ENCODE results near the gene PCDHGA4. TPM values are rescaled to one million over a fixed set of nuclear protein-coding genes. Genes with fewer than 3 reads are reported as not detected.
"Not testable (repeated sequence)": the region's sequence is repeated elsewhere in the genome, so short reads cannot be mapped to it uniquely, and the experiment has no call there.

PCDHGA4 gene
- total and polyA plus RNA-seq, 2 of the 8 experiments (the other 6 are each of a cell fraction or from before 2014, with no cell fraction given): 1.4 to 1.9 TPM

DNA sequence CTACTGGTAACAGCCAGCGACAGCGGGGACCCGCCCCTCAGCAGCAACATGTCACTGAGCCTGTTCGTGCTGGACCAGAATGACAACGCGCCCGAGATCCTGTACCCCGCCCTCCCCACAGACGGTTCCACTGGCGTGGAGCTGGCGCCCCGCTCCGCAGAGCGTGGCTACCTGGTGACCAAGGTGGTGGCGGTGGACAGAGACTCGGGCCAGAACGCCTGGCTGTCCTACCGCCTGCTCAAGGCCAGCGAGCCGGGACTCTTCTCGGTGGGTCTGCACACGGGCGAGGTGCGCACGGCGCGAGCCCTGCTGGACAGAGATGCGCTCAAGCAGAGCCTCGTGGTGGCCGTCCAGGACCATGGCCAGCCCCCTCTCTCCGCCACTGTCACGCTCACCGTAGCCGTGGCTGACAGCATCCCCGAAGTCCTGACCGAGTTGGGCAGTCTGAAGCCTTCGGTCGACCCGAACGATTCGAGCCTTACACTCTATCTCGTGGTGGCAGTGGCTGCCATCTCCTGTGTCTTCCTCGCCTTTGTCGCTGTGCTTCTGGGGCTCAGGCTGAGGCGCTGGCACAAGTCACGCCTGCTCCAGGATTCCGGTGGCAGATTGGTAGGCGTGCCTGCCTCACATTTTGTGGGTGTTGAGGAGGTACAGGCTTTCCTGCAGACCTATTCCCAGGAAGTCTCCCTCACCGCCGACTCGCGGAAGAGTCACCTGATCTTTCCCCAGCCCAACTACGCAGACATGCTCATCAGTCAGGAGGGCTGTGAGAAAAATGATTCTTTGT is 39.8 kb downstream of the PCDHGA4 start:
- H3K23ac ChIP-seq (ENCODE audit: insufficient read length); H2BK12ac ChIP-seq (ENCODE audit: low read depth, low read length); POLR2A ChIA-PET (ENCODE audit: partially characterized antibody); FAIRE-seq; H2BK15ac ChIP-seq (ENCODE audit: low read length); H2BK20ac ChIP-seq (ENCODE audit: low read length); H3K79me2 ChIP-seq (ENCODE audit: control insufficient read depth in 1 of 2, insufficient read depth in 2 of 2, low read length in 2 of 2); H3K27me3 ChIP-seq (replicated peaks in 1 of 4; ENCODE audit: control insufficient read depth in 3 of 4, extremely low read depth in 1 of 4, insufficient read depth in 3 of 4, low read length in 3 of 4); H4K91ac ChIP-seq (replicated peaks; ENCODE audit: insufficient read length, low read length); H2BK5ac ChIP-seq (ENCODE audit: low read depth, low read length); H4K20me1 ChIP-seq (replicated peaks in 1 of 2; ENCODE audit: control insufficient read depth in 1 of 2, insufficient read depth in 2 of 2, low read length in 2 of 2); H3K56ac ChIP-seq (replicated peaks; ENCODE audit: insufficient read length, low read depth, low read length); H4K5ac ChIP-seq (ENCODE audit: insufficient read length, low read depth, low read length); H3K9ac ChIP-seq (replicated peaks in 1 of 4; ENCODE audit: extremely low read depth in 1 of 4, low read depth in 3 of 4, low read length in 3 of 4); H4K8ac ChIP-seq (ENCODE audit: extremely low read depth, insufficient read depth, low read length); H2AK5ac ChIP-seq (ENCODE audit: low read depth, low read length); H3K14ac ChIP-seq (ENCODE audit: insufficient read length); H3K4me3 ChIP-seq (ENCODE audit: extremely low read depth in 1 of 4, insufficient read depth in 2 of 4, low read depth in 3 of 4, low read length in 4 of 4); H3K4me1 ChIP-seq (replicated peaks in 1 of 4; ENCODE audit: control insufficient read depth in 3 of 4, insufficient read depth in 4 of 4, low read length in 3 of 4); H3K79me1 ChIP-seq (ENCODE audit: low read depth, low read length); H3K4ac ChIP-seq (replicated peaks; ENCODE audit: insufficient read length, low read depth, low read length); DNase-seq (ENCODE audit: low read depth in 1 of 2, low spot score in 2 of 2); H2AFZ ChIP-seq (ENCODE audit: low read length); H3K23me2 ChIP-seq (ENCODE audit: low read depth, low read length); H3K27ac ChIP-seq (ENCODE audit: low read depth, low read length); H3K18ac ChIP-seq (ENCODE audit: extremely low read depth, low read length); H2BK120ac ChIP-seq (replicated peaks; ENCODE audit: low read depth, low read length); H3K4me2 ChIP-seq (ENCODE audit: insufficient read depth in 1 of 2, low read depth in 2 of 2, low read length in 2 of 2): not testable (repeated sequence)
- H3K36me3 ChIP-seq (ENCODE audit: control insufficient read depth in 2 of 4, insufficient read depth in 4 of 4, low read length in 3 of 4): peaks cover 3 to 24% (median 11%) of the 10 kb centered on the region in 4 experiments; a peak in 7 of 8 replicates
- peaks cover 55 to 61% of the 10 kb centered on the region in 2 experiments for H3K9me3 ChIP-seq (ENCODE audit: insufficient read depth in 2 of 2, low read depth in 1 of 2, low read length in 1 of 2)
- CTCF ChIA-PET (ENCODE audit: partially characterized antibody): interaction anchor here (0.6 to 8.7 kb wide), 11 partner anchors 8 to 203 kb away, joined by 3 to 68 read pairs (median 4); partner anchors contain the start of genes PCDHB10, PCDHB15, PCDHGB4 and PCDHGB6
- 97% methylated on average over 34 of the region's 53 CpGs; no CpG with 5 or more reads in 1 of the 2 experiments for WGBS, 2 experiments (ENCODE audit: extremely low coverage in 1 of 2, insufficient coverage in 1 of 2, insufficient read length in 1 of 2, insufficient replicate concordance in 2 of 2, low coverage in 1 of 2, low lambda C conversion rate in 2 of 2, missing lambda C conversion rate in 1 of 2)

Data from H1 (cell line).